Activated naive CD4-positive, alpha-beta T cell treated with anti-CD3 and anti-CD28 coated beads, Interleukin-2, amount 50 U/mL, for 24 hours (primary cell): ENCODE results near the gene GID4.

Experiments used
- H3K27ac Mint-ChIP-seq: one replicate; pipeline ENCODE4 v1.8.0; 2021; ENCODE audit warnings: mild to moderate bottlenecking, mixed read lengths
- H3K27me3 Mint-ChIP-seq: one replicate; pipeline ENCODE4 v1.8.0; 2021; ENCODE audit warnings: mixed read lengths
- H3K36me3 Mint-ChIP-seq: one replicate; pipeline ENCODE4 v1.8.0; 2021; ENCODE audit warnings: mixed read lengths
- H3K4me1 Mint-ChIP-seq: one replicate; pipeline ENCODE4 v1.8.0; 2021; ENCODE audit warnings: mixed read lengths
- H3K4me3 Mint-ChIP-seq: one replicate; pipeline ENCODE4 v1.8.0; 2021; ENCODE audit warnings: mild to moderate bottlenecking, mixed read lengths
- H3K9me3 Mint-ChIP-seq: one replicate; pipeline ENCODE4 v1.8.0; 2021; ENCODE audit warnings: mixed read lengths

Gene GID4

DNA sequence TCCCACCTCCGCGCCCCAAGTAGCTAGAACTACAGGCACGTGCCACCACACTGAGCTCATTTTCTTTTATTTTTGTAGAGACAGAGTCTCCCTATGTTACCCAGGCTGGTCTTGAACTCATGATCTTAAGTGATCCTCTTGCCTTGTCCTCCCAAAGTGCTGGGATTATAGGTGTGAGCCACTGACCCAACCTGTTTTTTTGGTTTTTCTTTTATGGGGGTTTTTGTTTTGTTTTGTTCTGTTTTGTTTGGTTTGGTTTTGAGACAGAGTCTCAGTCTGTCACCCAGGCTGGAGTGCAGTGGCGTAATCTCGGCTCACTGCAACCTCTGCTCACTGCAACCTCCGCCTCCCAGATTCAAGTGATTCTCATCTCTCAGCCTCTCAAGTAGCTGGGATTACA, 16.4 kb downstream of the GID4 start:
- no peaks in the 10 kb centered on the region for H3K27me3 Mint-ChIP-seq
- H3K36me3 Mint-ChIP-seq, result peaks cover 8% of the 10 kb centered on the region
- H3K27ac Mint-ChIP-seq, result no peak overlapping the region

DNA sequence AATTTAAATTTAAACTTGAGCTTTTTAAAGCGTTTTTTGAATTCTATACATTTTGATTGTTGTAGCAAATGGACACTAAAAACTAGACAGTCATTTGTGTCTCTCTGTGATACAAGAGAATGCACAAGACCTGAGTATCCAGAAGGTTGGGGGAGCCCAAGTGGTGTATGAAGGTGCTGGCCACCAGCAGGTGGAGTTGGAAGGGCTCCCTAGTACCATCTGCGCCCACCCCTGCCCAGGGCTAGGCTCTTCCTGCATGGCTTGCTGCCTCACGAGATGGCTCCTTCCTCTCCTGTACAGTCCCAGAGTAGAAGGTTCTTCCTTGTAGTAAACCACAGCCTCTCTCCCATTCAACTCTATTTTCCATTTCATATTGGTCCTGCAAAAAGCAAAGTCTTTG, 17.0 kb downstream of the GID4 start:
- Mint-ChIP-seq H3K4me3 (no peak overlapping the region), H3K27ac (no peak overlapping the region), H3K4me1 (no peaks in the 10 kb centered on the region), H3K36me3 (peaks cover 8% of the 10 kb centered on the region), H3K27me3 (no peaks in the 10 kb centered on the region), H3K9me3 (no peaks in the 10 kb centered on the region)

More for the DNA sequence above, 16.4 kb downstream of the GID4 start:
- no peaks in the 10 kb centered on the region for H3K9me3 Mint-ChIP-seq
- H3K4me3 Mint-ChIP-seq, result no peak overlapping the region
- H3K4me1 Mint-ChIP-seq, result no peaks in the 10 kb centered on the region

DNA sequence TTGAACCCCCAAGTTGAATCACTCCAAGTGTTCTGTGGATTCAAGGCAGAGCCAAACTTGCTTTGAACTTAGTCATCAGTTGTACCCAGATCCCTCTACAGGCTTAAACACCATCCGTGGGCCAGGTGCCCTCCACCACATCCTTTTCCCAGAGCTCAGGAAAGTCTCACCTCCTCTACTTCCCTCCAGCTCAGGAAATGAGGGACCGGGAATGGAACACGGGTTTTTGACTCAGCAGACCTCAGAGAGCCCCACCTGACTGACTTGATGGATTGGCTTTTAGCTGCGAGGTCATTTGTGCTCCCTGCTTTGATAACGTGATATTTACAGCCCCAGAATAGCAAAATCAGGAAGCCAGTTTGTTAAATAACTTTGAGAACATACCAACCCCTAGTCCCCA, 20.1 kb downstream of the GID4 start:
- Mint-ChIP-seq H3K4me1 (no peaks in the 10 kb centered on the region), H3K27me3 (no peaks in the 10 kb centered on the region), H3K27ac (no peak overlapping the region), H3K4me3 (no peak overlapping the region), H3K9me3 (no peaks in the 10 kb centered on the region), H3K36me3 (peaks cover 11% of the 10 kb centered on the region)

DNA sequence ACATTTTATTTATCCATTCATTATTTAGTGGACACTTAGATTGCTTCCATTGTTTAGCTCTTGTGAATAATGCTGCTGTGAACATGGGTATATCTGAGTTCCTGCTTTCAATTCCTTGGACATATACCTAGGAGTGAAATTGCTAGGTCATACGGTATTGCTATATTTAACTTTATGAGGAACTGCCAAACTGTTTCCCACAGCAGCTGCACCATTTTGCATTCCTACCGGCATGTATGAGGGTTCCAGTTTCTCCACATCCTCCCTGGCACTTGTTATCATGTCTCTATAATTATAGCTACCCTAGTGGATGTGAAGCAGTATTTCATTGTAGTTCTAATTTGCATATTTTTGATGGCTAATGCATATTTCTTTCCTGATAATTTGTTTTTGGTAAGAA, 24.8 kb downstream of the GID4 start:
- Mint-ChIP-seq H3K27me3 (no peaks in the 10 kb centered on the region), H3K9me3 (no peaks in the 10 kb centered on the region), H3K36me3 (peaks cover 13% of the 10 kb centered on the region), H3K4me1 (no peaks in the 10 kb centered on the region), H3K4me3 (no peak overlapping the region), H3K27ac (no peak overlapping the region)

DNA sequence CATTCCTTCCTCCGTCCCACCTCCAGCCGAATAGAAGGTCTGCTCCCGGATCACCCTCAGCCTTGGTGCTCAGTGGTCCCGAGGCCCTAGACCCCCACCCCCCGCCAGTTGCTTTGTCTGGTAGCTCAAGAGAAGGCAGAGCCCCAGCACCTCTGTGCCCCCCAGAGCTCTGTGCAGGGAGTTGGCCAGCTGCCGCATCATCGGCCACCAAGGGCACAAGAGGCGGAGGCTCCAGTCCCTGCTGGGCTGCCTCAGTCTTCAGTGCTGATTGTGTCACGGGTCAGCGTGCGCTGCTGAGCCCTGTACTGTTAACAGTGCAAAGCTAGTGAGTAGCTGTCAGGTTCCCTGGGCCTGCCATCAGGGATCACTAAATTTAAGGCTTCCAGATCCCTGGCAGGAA, 26.3 kb downstream of the GID4 start:
- peaks cover 9% of the 10 kb centered on the region for H3K36me3 Mint-ChIP-seq
- no peaks in the 10 kb centered on the region for H3K4me1 Mint-ChIP-seq

DNA sequence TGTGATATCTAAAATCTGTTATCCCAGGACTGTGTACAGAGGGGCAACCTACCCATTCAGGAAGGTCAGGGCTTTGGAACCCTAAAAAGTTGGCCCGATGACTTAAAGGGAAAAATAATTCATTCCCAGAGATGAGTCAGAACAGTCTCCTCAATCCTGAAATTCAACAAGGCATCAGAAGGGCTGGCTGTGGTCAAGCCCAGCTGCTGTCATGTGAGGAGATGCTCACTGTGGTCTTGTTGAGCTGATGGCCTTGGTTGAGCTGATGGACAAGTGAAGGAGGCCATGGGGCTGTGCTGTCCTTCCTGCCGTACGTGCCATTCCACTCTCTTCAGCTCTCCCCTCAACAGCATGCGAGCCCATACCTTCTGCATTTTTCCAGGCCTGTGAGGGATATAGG, 27.7 kb downstream of the GID4 start:
- Mint-ChIP-seq H3K9me3 (no peaks in the 10 kb centered on the region), H3K36me3 (peaks cover 9% of the 10 kb centered on the region), H3K4me3 (no peak overlapping the region), H3K4me1 (peaks cover 11% of the 10 kb centered on the region), H3K27me3 (no peaks in the 10 kb centered on the region), H3K27ac (no peak overlapping the region)

More for the DNA sequence above, 26.3 kb downstream of the GID4 start:
- Mint-ChIP-seq H3K4me3 (no peak overlapping the region), H3K27ac (no peak overlapping the region), H3K9me3 (no peaks in the 10 kb centered on the region), H3K27me3 (no peaks in the 10 kb centered on the region)

DNA sequence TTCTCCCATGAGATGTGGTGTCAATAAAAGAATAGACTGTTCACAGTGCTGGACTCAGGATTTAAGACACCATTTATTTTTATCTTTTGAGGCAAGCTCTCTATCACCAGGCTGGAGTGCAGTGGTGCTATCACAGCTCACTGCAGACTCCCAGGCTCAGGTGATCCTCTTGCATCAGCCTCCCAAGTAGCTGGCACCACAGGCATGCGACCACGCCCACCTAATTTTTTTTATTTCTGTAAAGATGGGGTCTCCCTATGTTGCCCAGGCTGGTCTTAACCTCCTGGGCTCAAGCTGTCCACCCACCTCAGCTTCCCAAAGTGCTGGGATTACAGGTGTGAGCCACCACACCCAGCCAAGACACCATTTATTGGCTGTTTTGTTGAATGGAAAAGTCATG, 29.9 kb downstream of the GID4 start:
- H3K4me3 Mint-ChIP-seq, result no peak overlapping the region
- peaks cover 11% of the 10 kb centered on the region for H3K4me1 Mint-ChIP-seq
- no peak overlapping the region for H3K27ac Mint-ChIP-seq
- no peaks in the 10 kb centered on the region for H3K27me3 Mint-ChIP-seq
- H3K9me3 Mint-ChIP-seq, result no peaks in the 10 kb centered on the region
- peaks cover 7% of the 10 kb centered on the region for H3K36me3 Mint-ChIP-seq

DNA sequence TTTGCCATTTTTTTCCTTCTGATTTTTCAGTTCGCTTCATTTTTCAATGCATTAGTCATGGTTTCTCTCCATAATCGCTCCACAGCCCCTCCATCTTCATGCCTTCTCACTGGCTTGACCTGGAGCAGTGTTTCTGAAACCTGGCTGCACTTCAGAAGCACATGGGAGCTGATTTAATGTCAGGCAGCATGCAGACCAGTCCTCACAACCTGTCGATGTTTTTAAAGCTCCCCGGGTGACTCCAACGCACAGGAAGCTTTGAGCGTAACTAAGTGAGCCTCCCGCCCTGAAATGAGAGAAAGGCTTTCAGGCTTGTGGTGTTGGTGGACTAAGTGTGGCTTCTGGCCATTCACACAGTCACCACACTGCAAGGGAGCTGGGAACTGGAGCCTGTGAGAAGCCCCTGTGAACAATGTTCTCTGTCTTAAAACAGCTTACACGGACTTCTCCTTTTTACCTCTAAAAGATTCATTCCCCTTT, 31.7 kb downstream of the GID4 start:
- Mint-ChIP-seq H3K4me3 (no peak overlapping the region), H3K27ac (no peak overlapping the region), H3K4me1 (peaks cover 11% of the 10 kb centered on the region), H3K27me3 (peaks cover 1% of the 10 kb centered on the region), H3K9me3 (no peaks in the 10 kb centered on the region), H3K36me3 (no peaks in the 10 kb centered on the region)

DNA sequence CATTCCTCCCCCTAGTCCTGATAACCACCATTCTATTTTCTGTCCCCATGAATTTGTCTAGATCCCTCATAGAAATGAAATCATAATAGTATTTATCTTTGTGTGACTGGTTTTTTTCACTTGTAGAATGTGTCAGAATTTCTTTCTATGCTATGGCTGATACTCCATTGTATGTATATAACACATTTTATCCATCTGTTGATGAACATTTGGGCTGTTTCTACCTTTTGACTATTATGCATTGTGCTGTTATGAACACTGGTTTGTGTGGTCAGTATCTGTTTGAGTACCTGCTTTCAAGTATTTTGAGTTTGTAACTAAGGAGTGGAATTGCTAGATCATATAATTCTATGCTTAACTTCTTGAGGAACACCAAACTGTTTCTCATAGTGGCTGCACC, 32.5 kb downstream of the GID4 start:
- Mint-ChIP-seq H3K9me3 (no peaks in the 10 kb centered on the region), H3K4me1 (peaks cover 11% of the 10 kb centered on the region), H3K4me3 (no peak overlapping the region), H3K36me3 (no peaks in the 10 kb centered on the region), H3K27ac (no peak overlapping the region), H3K27me3 (peaks cover 1% of the 10 kb centered on the region)

DNA sequence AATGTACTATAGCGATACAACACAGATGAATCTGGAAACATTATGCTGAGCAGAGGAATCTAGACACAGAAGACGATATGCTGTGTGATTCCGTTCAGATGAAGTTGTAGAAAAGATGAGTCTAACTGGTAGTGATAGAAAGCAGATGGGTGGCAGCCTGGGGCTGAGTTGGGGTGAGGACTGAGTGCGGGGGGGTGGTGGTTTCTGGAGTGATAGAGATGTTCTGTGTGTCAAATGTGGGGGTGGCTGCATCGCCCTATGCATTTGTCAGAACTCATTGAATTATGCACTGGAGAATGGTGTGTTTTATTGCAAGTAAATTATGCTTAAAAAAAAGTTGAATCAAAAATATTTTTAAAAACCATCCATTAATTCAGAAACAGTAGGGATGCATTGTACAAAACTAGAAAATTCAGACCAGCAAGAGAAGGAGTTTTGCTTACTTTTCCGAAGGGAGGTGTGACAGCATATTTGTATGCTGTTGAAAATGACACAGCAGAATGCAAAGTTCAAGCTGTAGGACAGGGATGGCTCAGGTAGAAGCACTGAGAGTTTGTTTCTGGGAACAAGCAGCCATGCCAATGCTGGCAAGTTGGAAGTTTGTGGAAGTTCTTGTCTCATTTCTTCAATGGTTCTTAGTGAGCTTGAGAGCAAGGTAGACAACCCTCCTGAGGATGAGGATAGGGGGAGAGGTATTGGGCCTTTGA, 35.5 kb downstream of the GID4 start:
- H3K4me1 Mint-ChIP-seq, result peaks cover 11% of the 10 kb centered on the region
- no peaks in the 10 kb centered on the region for H3K9me3 Mint-ChIP-seq
- H3K4me3 Mint-ChIP-seq, result no peak overlapping the region
- H3K27ac Mint-ChIP-seq, result no peak overlapping the region
- no peaks in the 10 kb centered on the region for H3K36me3 Mint-ChIP-seq
- H3K27me3 Mint-ChIP-seq, result peaks cover 5% of the 10 kb centered on the region

DNA sequence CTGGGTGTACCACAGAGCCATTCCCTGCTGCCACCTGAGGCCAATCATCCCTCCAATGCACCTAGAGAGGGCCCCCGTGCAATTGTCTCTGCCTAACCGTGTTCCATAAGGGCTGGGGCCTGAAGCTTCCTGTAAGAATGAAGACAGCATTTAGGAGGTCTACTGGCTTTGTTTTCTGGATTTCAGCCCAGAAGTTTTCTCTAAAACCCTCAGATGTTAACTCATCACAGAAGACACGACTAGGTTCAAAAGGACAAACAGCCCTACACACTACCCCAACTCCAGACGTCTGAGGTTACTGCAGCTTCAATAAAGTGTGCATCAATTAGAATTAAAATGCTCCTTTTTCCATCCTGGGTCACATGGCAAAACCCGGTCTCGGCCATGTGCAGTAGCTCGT, 37.7 kb downstream of the GID4 start:
- Mint-ChIP-seq H3K4me1 (no peaks in the 10 kb centered on the region), H3K9me3 (no peaks in the 10 kb centered on the region), H3K27me3 (peaks cover 6% of the 10 kb centered on the region), H3K36me3 (no peaks in the 10 kb centered on the region), H3K27ac (no peak overlapping the region), H3K4me3 (no peak overlapping the region)

DNA sequence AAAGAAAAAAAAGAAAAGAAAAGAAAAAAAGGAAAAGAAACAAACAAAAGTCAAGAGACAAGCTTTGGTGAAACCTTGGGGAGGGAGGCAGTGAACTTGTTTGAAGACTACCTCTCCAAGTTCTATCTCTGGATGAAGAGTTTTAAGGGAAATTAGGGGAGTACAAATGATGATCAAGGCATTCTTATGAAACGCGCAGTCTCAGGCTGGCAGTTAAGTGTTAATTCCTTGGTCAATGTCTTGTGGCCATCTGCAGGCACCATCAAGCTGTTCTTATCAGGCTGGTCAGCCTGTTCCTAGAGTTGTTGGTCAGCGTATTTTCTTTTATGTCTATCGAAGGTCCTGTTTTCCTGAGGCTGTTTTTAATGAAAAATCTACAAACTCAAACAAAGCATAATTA, 40.3 kb downstream of the GID4 start:
- Mint-ChIP-seq H3K36me3 (no peaks in the 10 kb centered on the region), H3K4me1 (no peaks in the 10 kb centered on the region), H3K4me3 (no peak overlapping the region), H3K27me3 (peaks cover 5% of the 10 kb centered on the region), H3K27ac (peak overlapping the region; percentile 10), H3K9me3 (no peaks in the 10 kb centered on the region)

DNA sequence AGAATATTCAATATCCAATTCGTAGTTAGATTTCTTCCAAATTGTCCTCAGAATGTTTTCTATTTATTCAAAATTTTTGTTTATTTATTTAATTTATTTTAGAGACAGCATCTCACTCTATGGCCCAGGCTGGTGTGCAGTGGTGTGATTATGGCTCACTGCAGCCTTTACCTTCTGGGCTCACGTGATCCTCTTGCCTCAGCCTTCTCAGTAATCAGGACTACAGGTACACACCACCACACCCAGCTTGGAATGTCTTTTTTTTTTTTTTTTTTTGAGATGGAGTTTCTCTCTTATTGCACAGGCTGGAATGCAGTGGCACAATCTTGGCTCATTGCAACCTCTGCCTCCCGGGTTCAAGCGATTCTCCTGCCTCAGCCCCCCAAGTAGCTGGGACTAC, 45.0 kb downstream of the GID4 start:
- peaks cover 3% of the 10 kb centered on the region for H3K27me3 Mint-ChIP-seq
- H3K9me3 Mint-ChIP-seq, result no peaks in the 10 kb centered on the region
- H3K27ac Mint-ChIP-seq, result no peak overlapping the region
- no peak overlapping the region for H3K4me3 Mint-ChIP-seq
- H3K36me3 Mint-ChIP-seq, result no peaks in the 10 kb centered on the region
- H3K4me1 Mint-ChIP-seq, result peaks cover 16% of the 10 kb centered on the region

DNA sequence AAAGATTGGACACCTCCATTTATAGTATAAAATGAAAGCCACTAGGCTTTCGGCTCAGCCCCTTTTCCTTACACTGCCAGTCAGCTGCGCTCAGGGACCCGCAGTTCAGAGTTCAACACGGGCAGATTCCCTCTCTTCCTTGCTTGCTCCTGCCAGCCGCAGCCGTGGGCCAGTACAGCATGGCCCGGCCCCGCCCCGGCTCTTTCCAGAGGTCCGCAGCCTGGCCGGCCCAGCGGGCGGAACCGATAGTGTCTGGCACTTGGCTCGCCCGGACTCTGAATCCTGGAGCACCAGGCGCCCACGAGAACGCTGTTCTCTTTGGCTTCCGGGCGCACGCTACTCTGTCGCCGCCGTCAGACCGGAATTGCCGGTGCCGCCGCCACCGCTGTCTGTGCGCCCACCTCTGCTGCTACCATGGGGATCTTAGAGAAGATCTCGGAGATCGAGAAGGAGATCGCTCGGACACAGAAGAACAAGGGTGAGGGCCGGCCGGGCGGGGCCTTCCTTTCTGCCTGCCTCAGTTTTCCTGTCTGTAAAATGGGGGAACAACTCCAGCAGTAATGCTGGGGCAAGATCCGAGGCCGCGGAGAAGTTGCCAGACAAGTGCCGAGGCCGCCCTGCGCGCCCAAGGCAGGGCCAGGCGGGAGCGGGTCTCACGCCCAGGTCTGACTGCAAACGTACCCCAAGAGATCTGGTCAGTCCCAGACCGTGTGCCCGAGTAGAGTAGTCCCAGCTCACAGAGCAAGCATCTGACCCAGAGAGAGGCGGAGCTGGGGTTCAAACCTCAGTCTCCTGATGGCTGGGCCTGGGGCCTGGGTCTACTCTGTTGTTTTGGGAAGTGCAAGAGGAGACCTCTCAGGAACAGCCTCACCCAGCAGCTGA, 48.6 kb downstream of the GID4 start, which contains the start of gene DRG2:
DRG2 (plus strand) TSS at position 339 of the 882 bp plus-strand sequence; CDS start at position 415, 76 bp downstream.
- peaks cover 26% of the 10 kb centered on the region for H3K4me1 Mint-ChIP-seq
- H3K27ac Mint-ChIP-seq, result peak within 1 kb of the TSS; percentile 98
- H3K27me3 Mint-ChIP-seq, result no peaks in the 10 kb centered on the region
- peaks cover 5% of the 10 kb centered on the region for H3K36me3 Mint-ChIP-seq
- H3K4me3 Mint-ChIP-seq, result peak within 1 kb of the TSS; percentile 100
- H3K9me3 Mint-ChIP-seq, result no peaks in the 10 kb centered on the region

DNA sequence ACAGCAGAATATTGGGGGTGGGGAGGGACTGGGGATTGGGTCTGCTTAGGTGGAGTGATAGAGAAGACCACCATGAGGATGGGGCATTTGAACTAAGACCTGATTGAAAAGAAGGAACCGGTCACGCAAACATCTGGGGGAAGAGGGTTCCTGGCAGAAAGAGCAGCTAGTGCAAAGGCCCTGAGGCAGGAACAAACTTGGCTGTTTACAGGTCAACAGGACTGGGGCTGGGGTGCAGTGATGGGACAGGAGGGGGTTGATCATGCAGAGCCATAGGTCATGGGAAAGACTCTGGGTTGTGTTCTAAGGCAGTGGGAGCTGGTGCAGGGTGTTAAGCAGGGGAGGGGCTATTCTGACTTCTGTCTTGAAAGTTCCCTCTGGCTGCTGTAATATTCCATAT, 50.4 kb downstream of the GID4 start:
- Mint-ChIP-seq H3K27me3 (no peaks in the 10 kb centered on the region), H3K4me3 (peak overlapping the region; percentile 100)

More for the DNA sequence above, 50.4 kb downstream of the GID4 start:
- Mint-ChIP-seq H3K9me3 (no peaks in the 10 kb centered on the region), H3K4me1 (peaks cover 32% of the 10 kb centered on the region), H3K36me3 (peaks cover 10% of the 10 kb centered on the region), H3K27ac (peak overlapping the region; percentile 88)
